ENCODE results near the gene WDR73. TPM values are rescaled to one million over a fixed set of nuclear protein-coding genes. Genes with fewer than 3 reads are reported as not detected.

The WDR73 gene
- total and polyA plus RNA-seq, 2 of the 8 experiments (the other 6 are each of a cell fraction or from before 2014, with no cell fraction given): 22.7 to 23.1 TPM

- Histone ChIP-seq H2BK15ac (ENCODE audit: low read length) (no peak overlapping the region), H4K20me1 (replicated peaks in 1 of 2; ENCODE audit: control insufficient read depth in 1 of 2, insufficient read depth in 2 of 2, low read length in 2 of 2) (peaks cover 7 to 11% of the 10 kb centered on the region in 2 experiments), H3K14ac (ENCODE audit: insufficient read length) (no peak overlapping the region), H2AFZ (ENCODE audit: low read length) (0 out of 2 replicates have a peak overlapping the region, but pooled peaks have one; percentile 18), H3K4me2 (ENCODE audit: insufficient read depth in 1 of 2, low read depth in 2 of 2, low read length in 2 of 2) (peak overlapping the region; percentile 65 to 91), H2BK20ac (ENCODE audit: low read length) (no peak overlapping the region), H2BK5ac (ENCODE audit: low read depth, low read length) (peak overlapping the region; percentile 97; the same call in 1 of the 2 replicates), H3K27ac (ENCODE audit: low read depth, low read length) (peak overlapping the region; percentile 67; the same call in 1 of the 2 replicates), H3K9me3 (ENCODE audit: insufficient read depth in 2 of 2, low read depth in 1 of 2, low read length in 1 of 2) (no peaks in the 10 kb centered on the region), H2BK12ac (ENCODE audit: low read depth, low read length) (no peak overlapping the region; the same call in 1 of the 2 replicates), H3K79me1 (ENCODE audit: low read depth, low read length) (no peaks in the 10 kb centered on the region; the same call in 1 of the 2 replicates), H3K9ac (replicated peaks in 1 of 4; ENCODE audit: extremely low read depth in 1 of 4, low read depth in 3 of 4, low read length in 3 of 4) (peak overlapping the region in 3 of 4 experiments; percentile 78 to 86 (median 85); a peak in 3 of 7 replicates), H4K5ac (ENCODE audit: insufficient read length, low read depth, low read length) (no peak overlapping the region), H3K79me2 (ENCODE audit: control insufficient read depth in 1 of 2, insufficient read depth in 2 of 2, low read length in 2 of 2) (peaks cover 13 to 42% of the 10 kb centered on the region in 2 experiments), H2AK5ac (ENCODE audit: low read depth, low read length) (no peak overlapping the region), H3K4ac (replicated peaks; ENCODE audit: insufficient read length, low read depth, low read length) (no peak overlapping the region), H4K91ac (replicated peaks; ENCODE audit: insufficient read length, low read length) (no peak overlapping the region), H4K8ac (ENCODE audit: extremely low read depth, insufficient read depth, low read length) (no peak overlapping the region), H3K18ac (ENCODE audit: extremely low read depth, low read length) (no peak overlapping the region), H3K23me2 (ENCODE audit: low read depth, low read length) (peaks cover 19% of the 10 kb centered on the region), H3K27me3 (replicated peaks in 1 of 4; ENCODE audit: control insufficient read depth in 3 of 4, extremely low read depth in 1 of 4, insufficient read depth in 3 of 4, low read length in 3 of 4) (peaks cover 0 to 3% (median 0%) of the 10 kb centered on the region in 4 experiments; a peak in 4 of 7 replicates), H3K56ac (replicated peaks; ENCODE audit: insufficient read length, low read depth, low read length) (no peak overlapping the region), H3K4me1 (replicated peaks in 1 of 4; ENCODE audit: control insufficient read depth in 3 of 4, insufficient read depth in 4 of 4, low read length in 3 of 4) (peaks cover 7 to 24% (median 16%) of the 10 kb centered on the region in 4 experiments), H3K36me3 (ENCODE audit: control insufficient read depth in 2 of 4, insufficient read depth in 4 of 4, low read length in 3 of 4) (peaks cover 0 to 20% (median 7%) of the 10 kb centered on the region in 4 experiments; a peak in 4 of 8 replicates), H3K4me3 (ENCODE audit: extremely low read depth in 1 of 4, insufficient read depth in 2 of 4, low read depth in 3 of 4, low read length in 4 of 4) (peak overlapping the region; percentile 56 to 90 (median 86)), H2BK120ac (replicated peaks; ENCODE audit: low read depth, low read length) (no peak overlapping the region), H3K23ac (ENCODE audit: insufficient read length) (no peak overlapping the region)
- 42% methylated on average over 6 of the region's 6 CpGs; no CpG with 5 or more reads in 1 of the 2 experiments for WGBS, 2 experiments (ENCODE audit: extremely low coverage in 1 of 2, insufficient coverage in 1 of 2, insufficient read length in 1 of 2, insufficient replicate concordance in 2 of 2, low coverage in 1 of 2, low lambda C conversion rate in 2 of 2, missing lambda C conversion rate in 1 of 2)
- FAIRE-seq (no peak), DNase-seq (ENCODE audit: low read depth in 1 of 2, low spot score in 2 of 2) (no peak)
- ChIA-PET CTCF (ENCODE audit: partially characterized antibody) (interaction anchor here (0.6 to 6.5 kb wide), 10 partner anchors 8 to 156 kb away, joined by 3 to 61 read pairs (median 6); partner anchors contain the start of gene WDR73), POLR2A (ENCODE audit: partially characterized antibody) (interaction anchor here (0.7 to 11.9 kb wide), 15 partner anchors 8 to 405 kb away, joined by 3 to 176 read pairs (median 5); partner anchors contain the start of gene WDR73)
- no peak for TF ChIP-seq TEAD4 (IDR thresholded peaks at IDR 0.05; ENCODE audit: low read depth, low read length)
- no peak for TF ChIP-seq MAFK (IDR thresholded peaks at IDR 0.05; ENCODE audit: low read depth, low read length)
- TF ChIP-seq USF2 (IDR thresholded peaks at IDR 0.05; ENCODE audit: low read length): no peak
- TF ChIP-seq ATF2 (IDR thresholded peaks at IDR 0.05; ENCODE audit: low read length): no peak
- TF ChIP-seq CEBPB (IDR thresholded peaks at IDR 0.05; ENCODE audit: low read depth, low read length): no peak
- TF ChIP-seq SUZ12 (IDR thresholded peaks at IDR 0.05; ENCODE audit: low read length): no peak
- no peak for TF ChIP-seq FOSL1 (IDR thresholded peaks at IDR 0.05; ENCODE audit: insufficient read depth, low read depth, low read length)
Measured at GRCh38 chr15:84601555-84601838, 52.6 kb downstream of the WDR73 start.
